Keratinocyte (primary cell): ENCODE results near the gene COL8A1. TPM values are rescaled to one million over a fixed set of nuclear protein-coding genes. Genes with fewer than 3 reads are reported as not detected.

Source experiments
- DNase-seq: peaks from one replicate; pipeline ENCODE4 v3.0.0-alpha.2; 2011; ENCODE audit warnings: low read depth, missing footprints, low spot score
- FAIRE-seq: peaks from 2 replicates; lab custom pipeline; 2011; peaks lifted over from hg19 to GRCh38; lab: Jason Lieb, UNC
- H2AFZ ChIP-seq: 2 replicates; pipeline ENCODE4 v1.6.0; 2012; ENCODE audit warnings: low read length, control low read depth, inconsistent platforms; ENCODE audit not compliant: control insufficient read depth
- H3K27ac ChIP-seq: 2 replicates; pipeline ENCODE4 v1.5.1; 2011; ENCODE audit warnings: low read length; ENCODE audit not compliant: control insufficient read depth, insufficient read depth
- H3K27me3 ChIP-seq: 3 replicates; pipeline ENCODE4 v1.6.0; 2011; ENCODE audit warnings: low read length; ENCODE audit not compliant: control insufficient read depth, insufficient read depth; ENCODE audit errors: extremely low read depth
- H3K36me3 ChIP-seq, 2 experiments: 2 replicates in 1 of 2; 3 replicates in 1 of 2; pipeline ENCODE4 v1.5.1; 2011; ENCODE audit warnings: low read length in 2 of 2, mild to moderate bottlenecking in 1 of 2; ENCODE audit not compliant: control insufficient read depth in 2 of 2, insufficient read depth in 2 of 2; ENCODE audit errors: extremely low read depth in 1 of 2
- H3K4me1 ChIP-seq: 3 replicates; pipeline ENCODE4 v1.5.1; 2011; ENCODE audit warnings: low read length; ENCODE audit not compliant: control insufficient read depth, insufficient read depth; ENCODE audit errors: extremely low read depth
- H3K4me2 ChIP-seq: 3 replicates; pipeline ENCODE4 v1.6.0; 2011; ENCODE audit warnings: low read depth, low read length; ENCODE audit not compliant: control insufficient read depth, insufficient read depth; ENCODE audit errors: extremely low read depth
- H3K4me3 ChIP-seq, 3 experiments: fragments of 200-600 bp in 1 of 3; sonication (generic) in 1 of 3; 2 replicates in 2 of 3; 3 replicates in 1 of 3; pipeline ENCODE4 v1.5.1; 2011 to 2016; ENCODE audit warnings: low read length in 3 of 3, mild to moderate bottlenecking in 3 of 3, control low read depth in 2 of 3, inconsistent platforms in 1 of 3, low read depth in 1 of 3, mixed read lengths in 1 of 3, mixed run types in 1 of 3, moderate library complexity in 1 of 3; ENCODE audit not compliant: control insufficient read depth in 2 of 3, insufficient read depth in 2 of 3; ENCODE audit errors: extremely low read depth in 1 of 3
- H3K79me2 ChIP-seq: 2 replicates; pipeline ENCODE4 v1.6.0; 2012; ENCODE audit warnings: low read length; ENCODE audit not compliant: control insufficient read depth, insufficient read depth
- H3K9ac ChIP-seq: 3 replicates; pipeline ENCODE4 v1.6.0; 2011; ENCODE audit warnings: low read length; ENCODE audit not compliant: control insufficient read depth, insufficient read depth; ENCODE audit errors: extremely low read depth
- H3K9me1 ChIP-seq: 3 replicates; pipeline ENCODE4 v1.6.0; 2011; ENCODE audit warnings: low read length; ENCODE audit not compliant: control insufficient read depth, insufficient read depth; ENCODE audit errors: extremely low read depth
- H3K9me3 ChIP-seq: 2 replicates; pipeline ENCODE4 v1.5.1; 2012; ENCODE audit warnings: low read depth, low read length; ENCODE audit not compliant: control insufficient read depth
- H4K20me1 ChIP-seq: 3 replicates; pipeline ENCODE4 v1.6.0; 2011; ENCODE audit warnings: low read length; ENCODE audit not compliant: control insufficient read depth, insufficient read depth; ENCODE audit errors: extremely low read depth
- EZH2 ChIP-seq: IDR thresholded peaks from one replicate; pipeline ENCODE4 v1.6.1; 2012; ENCODE audit warnings: inconsistent platforms, mild to moderate bottlenecking, low read length, moderate library complexity
- dilution Hi-C: fragments of 300-500 bp; cut with MboI; formaldehyde crosslinking; loops from one replicate; pipeline ENCODE4 v1.7.0; 2020; ENCODE audit warnings: low sequenced_read_pairs; ENCODE audit not compliant: extremely low pct_ligation_motif_present
- polyA plus RNA-seq, 5 experiments: library from polyadenylated mRNA; depleted of rRNA in 3 of 5; stranded (reverse) in 3 of 5; stranded (forward) in 1 of 5; unstranded in 1 of 5; fragments of >200 nt; gene quantifications; 1 replicate in 1 of 5; 2 replicates in 3 of 5; 3 replicates in 1 of 5; pipeline versions ENCODE4 v1.2.1 to v1.2.3, GENCODE V29; 2011 to 2012; ENCODE audit warnings: missing spikeins in 2 of 5, low read depth in 1 of 5, low replicate concordance in 1 of 5
- TF ChIP-seq, protein P1 (sequence below), 3 experiments: IDR thresholded peaks in 1 of 3; conservative IDR thresholded peaks in 1 of 3; optimal IDR thresholded peaks in 1 of 3; 2 replicates in 2 of 3; 3 replicates in 1 of 3; pipeline versions ENCODE3 to v1.5.1; 2011; ENCODE audit warnings: low read length in 3 of 3, mild to moderate bottlenecking in 3 of 3, moderate library complexity in 2 of 3, control low read depth in 1 of 3, inconsistent platforms in 1 of 3; ENCODE audit not compliant: insufficient read depth in 2 of 3; ENCODE audit errors: extremely low read depth in 1 of 3

The COL8A1 gene
- polyA plus RNA-seq, 1 donor (not counting 4 experiments of a cell fraction or from before 2014, with no cell fraction given) = 102 TPM

GRCh38 chr3:99668044-99668443 lies 29.6 kb downstream of the COL8A1 start:
- no peak overlapping the region for H2AFZ ChIP-seq
- H3K27ac ChIP-seq = no peak overlapping the region
- H3K4me1 ChIP-seq = peaks cover 8% of the 10 kb centered on the region
- no peaks in the 10 kb centered on the region for H3K9me1 ChIP-seq
- H3K9me3 ChIP-seq = no peaks in the 10 kb centered on the region
- TF ChIP-seq EZH2 = no peak
- TF ChIP-seq, protein P1, sequence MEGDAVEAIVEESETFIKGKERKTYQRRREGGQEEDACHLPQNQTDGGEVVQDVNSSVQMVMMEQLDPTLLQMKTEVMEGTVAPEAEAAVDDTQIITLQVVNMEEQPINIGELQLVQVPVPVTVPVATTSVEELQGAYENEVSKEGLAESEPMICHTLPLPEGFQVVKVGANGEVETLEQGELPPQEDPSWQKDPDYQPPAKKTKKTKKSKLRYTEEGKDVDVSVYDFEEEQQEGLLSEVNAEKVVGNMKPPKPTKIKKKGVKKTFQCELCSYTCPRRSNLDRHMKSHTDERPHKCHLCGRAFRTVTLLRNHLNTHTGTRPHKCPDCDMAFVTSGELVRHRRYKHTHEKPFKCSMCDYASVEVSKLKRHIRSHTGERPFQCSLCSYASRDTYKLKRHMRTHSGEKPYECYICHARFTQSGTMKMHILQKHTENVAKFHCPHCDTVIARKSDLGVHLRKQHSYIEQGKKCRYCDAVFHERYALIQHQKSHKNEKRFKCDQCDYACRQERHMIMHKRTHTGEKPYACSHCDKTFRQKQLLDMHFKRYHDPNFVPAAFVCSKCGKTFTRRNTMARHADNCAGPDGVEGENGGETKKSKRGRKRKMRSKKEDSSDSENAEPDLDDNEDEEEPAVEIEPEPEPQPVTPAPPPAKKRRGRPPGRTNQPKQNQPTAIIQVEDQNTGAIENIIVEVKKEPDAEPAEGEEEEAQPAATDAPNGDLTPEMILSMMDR (optimal IDR thresholded peaks at IDR 0.05 in 1 of 3, IDR thresholded peaks at IDR 0.05 in 1 of 3, conservative IDR thresholded peaks at IDR 0.05 in 1 of 3; ENCODE audit: extremely low read depth in 1 of 3, insufficient read depth in 2 of 3, low read length in 3 of 3) = no peak
- FAIRE-seq (no peak), DNase-seq (no peak)
- no peaks in the 10 kb centered on the region for H4K20me1 ChIP-seq
- no peak overlapping the region for H3K4me3 ChIP-seq
- H3K9ac ChIP-seq = no peak overlapping the region
- dilution Hi-C loops = no loop called here
- H3K4me2 ChIP-seq = no peak overlapping the region
- no peaks in the 10 kb centered on the region for H3K27me3 ChIP-seq
- no peaks in the 10 kb centered on the region for H3K36me3 ChIP-seq
- H3K79me2 ChIP-seq = peaks cover 63% of the 10 kb centered on the region

- dilution Hi-C loops = no loop called here
- H3K27me3 ChIP-seq = no peaks in the 10 kb centered on the region
- no peak for DNase-seq
- H4K20me1 ChIP-seq = no peaks in the 10 kb centered on the region
- H3K4me1 ChIP-seq = peaks cover 19% of the 10 kb centered on the region
- H3K36me3 ChIP-seq = no peaks in the 10 kb centered on the region
- FAIRE-seq = no peak
- H3K79me2 ChIP-seq = peaks cover 54% of the 10 kb centered on the region
- H3K9me3 ChIP-seq = no peaks in the 10 kb centered on the region
- no peak overlapping the region for H3K9ac ChIP-seq
- H3K4me2 ChIP-seq = no peak overlapping the region
- H2AFZ ChIP-seq = no peak overlapping the region
- no peak overlapping the region for H3K27ac ChIP-seq
- peaks cover 3% of the 10 kb centered on the region for H3K9me1 ChIP-seq
- no peak for TF ChIP-seq EZH2
- TF ChIP-seq, protein P1 (optimal IDR thresholded peaks at IDR 0.05 in 1 of 3, IDR thresholded peaks at IDR 0.05 in 1 of 3, conservative IDR thresholded peaks at IDR 0.05 in 1 of 3; ENCODE audit: extremely low read depth in 1 of 3, insufficient read depth in 2 of 3, low read length in 3 of 3) = no peak
- no peak overlapping the region for H3K4me3 ChIP-seq
Observed at GRCh38 chr3:99669879-99670555, 31.6 kb downstream of the COL8A1 start.
